HG03469 (cell line): ENCODE data around the gene DUOX2.
"Not testable (repeated sequence)": the region's sequence is repeated elsewhere in the genome, so short reads cannot be mapped to it uniquely, and the experiment has no call there.

Experiments
- ATAC-seq: cut with Tn5 transposase; IDR thresholded peaks from one replicate; pipeline ENCODE4 v1.9.1; 2021; ENCODE audit warnings: mild to moderate bottlenecking, moderate library complexity, moderate number of reproducible peaks; ENCODE audit not compliant: unreplicated experiment

DUOX2 gene

GRCh38 chr15:45139770-45140169, 25.8 kb upstream of the DUOX2 start:
- no peak for ATAC-seq

GRCh38 chr15:45138814-45139765, 25.1 kb upstream of the DUOX2 start:
- no peak for ATAC-seq

GRCh38 chr15:45137703-45138102, 23.7 kb upstream of the DUOX2 start:
- no peak for ATAC-seq

- no peak for ATAC-seq
These were observed 22.4 kb upstream of the DUOX2 start for GRCh38 chr15:45136378-45136764.

GRCh38 chr15:45135705-45136377, 21.9 kb upstream of the DUOX2 start:
- not testable (repeated sequence) for ATAC-seq

GRCh38 chr15:45134682-45135604, 21.0 kb upstream of the DUOX2 start:
- no peak for ATAC-seq

GRCh38 chr15:45134046-45134445, 20.1 kb upstream of the DUOX2 start:
- no peak for ATAC-seq

GRCh38 chr15:45133561-45133920, 19.6 kb upstream of the DUOX2 start:
- ATAC-seq: no peak

- ATAC-seq: no peak
These were observed 19.0 kb upstream of the DUOX2 start for GRCh38 chr15:45132844-45133560.

GRCh38 chr15:45131510-45131909, 17.5 kb upstream of the DUOX2 start:
- ATAC-seq: no peak

- ATAC-seq: no peak
These were observed 16.5 kb upstream of the DUOX2 start for GRCh38 chr15:45130291-45131000.

GRCh38 chr15:45129651-45130129, 15.7 kb upstream of the DUOX2 start, which contains the start of the genes DUOX1 and DUOXA1:
TSS of gene DUOX1 (plus strand) at chr15:45129994. CDS start at chr15:45131967, 1,973 bp downstream.
TSS of gene DUOXA1 (minus strand) at chr15:45129879. CDS start at chr15:45123014, 6,865 bp downstream.
- no peak for ATAC-seq

- no peak for ATAC-seq
These were observed 15.1 kb upstream of the DUOX2 start for GRCh38 chr15:45128971-45129639.

GRCh38 chr15:45126535-45127158, 12.7 kb upstream of the DUOX2 start:
- no peak for ATAC-seq

GRCh38 chr15:45123397-45123796, 9.4 kb upstream of the DUOX2 start:
- ATAC-seq: no peak

GRCh38 chr15:45122719-45123118, 8.7 kb upstream of the DUOX2 start:
- no peak for ATAC-seq

GRCh38 chr15:45121706-45122417, 7.9 kb upstream of the DUOX2 start:
- ATAC-seq: no peak

GRCh38 chr15:45121020-45121419, 7.0 kb upstream of the DUOX2 start:
- ATAC-seq: no peak
